Lung (tissue), 12 donors: ENCODE measurements around the gene ETV7. TPM values are rescaled to one million over a fixed set of nuclear protein-coding genes. Genes with fewer than 3 reads are reported as not detected.

Experiments
- ATAC-seq: fragments of 200-7000 bp; cut with Tn5 transposase; one replicate; pipeline ENCODE4 v1.9.1; 2020; ENCODE audit warnings: moderate number of reproducible peaks; ENCODE audit not compliant: insufficient read depth, low FRiP score
- DNase-seq, 3 donors: peaks; one replicate each; pipeline ENCODE4 v3.0.0-alpha.2; 2013 to 2017
- H3K27ac ChIP-seq, 2 donors: one replicate each; pipeline ENCODE4 v1.5.1; 2013; ENCODE audit warnings: mild to moderate bottlenecking in 2 of 2, moderate library complexity in 2 of 2, control low read depth in 1 of 2, inconsistent platforms in 1 of 2, low read depth in 1 of 2, low read length in 1 of 2
- H3K27me3 ChIP-seq, 3 donors: one replicate each; pipeline ENCODE4 v1.5.1; 2013; ENCODE audit warnings: low read length in 2 of 3; ENCODE audit not compliant: control insufficient read depth in 3 of 3, insufficient read depth in 3 of 3
- H3K36me3 ChIP-seq, 4 donors: one replicate each; pipeline ENCODE4 v1.5.1; 2013; ENCODE audit warnings: low read length in 4 of 4, mild to moderate bottlenecking in 1 of 4, moderate library complexity in 1 of 4; ENCODE audit not compliant: control insufficient read depth in 4 of 4, insufficient read depth in 4 of 4
- H3K4me1 ChIP-seq, 5 donors: one replicate each; pipeline ENCODE4 v1.5.1; 2013; ENCODE audit warnings: low read length in 5 of 5, mild to moderate bottlenecking in 2 of 5, moderate library complexity in 1 of 5; ENCODE audit not compliant: control insufficient read depth in 5 of 5, insufficient read depth in 5 of 5
- H3K4me3 ChIP-seq: one replicate; pipeline ENCODE4 v1.5.1; 2013; ENCODE audit warnings: mild to moderate bottlenecking, control low read depth, moderate library complexity
- H3K9ac ChIP-seq, 2 donors: one replicate each; pipeline ENCODE4 v1.5.1; 2013; ENCODE audit warnings: low read length in 2 of 2, control low read depth in 1 of 2; ENCODE audit not compliant: insufficient read depth in 1 of 2
- H3K9me3 ChIP-seq, 4 donors: one replicate each; pipeline ENCODE4 v1.5.1; 2013; ENCODE audit warnings: low read length in 3 of 4, mild to moderate bottlenecking in 1 of 4, moderate library complexity in 1 of 4; ENCODE audit not compliant: control insufficient read depth in 4 of 4, insufficient read depth in 3 of 4
- WGBS, 2 donors: extraction: QIAGEN DNeasy Blood & Tissue Kit; methylation state at CpG; one replicate each; pipeline ENCODE4 v1.1.7; 2013; 5-methylcytosine and 5-hydroxymethylcytosine counted together
- polyA plus RNA-seq, 2 donors: library from polyadenylated mRNA; stranded (reverse); fragments of 200-250 nt; gene quantifications; one replicate each; pipeline ENCODE4 v1.2.1, GENCODE V29; 2013
- total RNA-seq, 2 donors: library from RNA; depleted of rRNA in 1 of 2; stranded (reverse); fragments of >200 nt in 1 of 2; gene quantifications; one replicate each; pipeline ENCODE4 v1.2.1, GENCODE V29; 2014 to 2021
- TF ChIP-seq, protein P1 (sequence below): IDR thresholded peaks from 2 replicates; pipeline ENCODE4 v1.5.1; 2012; ENCODE audit warnings: mild to moderate bottlenecking; ENCODE audit errors: control extremely low read depth, extremely low read depth
- donor health status: control.
- donor health status: control.
- donor health status: Bipolar disorder and iron deficiency.
- donor health status: healthy.
- donor health status: DM: yes; HTN: yes; CAD: no.

ETV7 gene
- total and polyA plus RNA-seq, 4 donors, result 1.4 to 6.6 (median 3.6) TPM

- H3K9me3 ChIP-seq, result no peaks in the 10 kb centered on the region
- no peak overlapping the region for H3K9ac ChIP-seq
- DNase-seq (no peak), ATAC-seq (no peak)
- H3K4me1 ChIP-seq, result no peaks in the 10 kb centered on the region
- no peak overlapping the region for H3K27ac ChIP-seq
- 79 to 84% methylated on average over 3 of the region's 3 CpGs for WGBS, 2 donors
- no peaks in the 10 kb centered on the region for H3K36me3 ChIP-seq
- no peak overlapping the region for H3K4me3 ChIP-seq
- TF ChIP-seq, protein P1, sequence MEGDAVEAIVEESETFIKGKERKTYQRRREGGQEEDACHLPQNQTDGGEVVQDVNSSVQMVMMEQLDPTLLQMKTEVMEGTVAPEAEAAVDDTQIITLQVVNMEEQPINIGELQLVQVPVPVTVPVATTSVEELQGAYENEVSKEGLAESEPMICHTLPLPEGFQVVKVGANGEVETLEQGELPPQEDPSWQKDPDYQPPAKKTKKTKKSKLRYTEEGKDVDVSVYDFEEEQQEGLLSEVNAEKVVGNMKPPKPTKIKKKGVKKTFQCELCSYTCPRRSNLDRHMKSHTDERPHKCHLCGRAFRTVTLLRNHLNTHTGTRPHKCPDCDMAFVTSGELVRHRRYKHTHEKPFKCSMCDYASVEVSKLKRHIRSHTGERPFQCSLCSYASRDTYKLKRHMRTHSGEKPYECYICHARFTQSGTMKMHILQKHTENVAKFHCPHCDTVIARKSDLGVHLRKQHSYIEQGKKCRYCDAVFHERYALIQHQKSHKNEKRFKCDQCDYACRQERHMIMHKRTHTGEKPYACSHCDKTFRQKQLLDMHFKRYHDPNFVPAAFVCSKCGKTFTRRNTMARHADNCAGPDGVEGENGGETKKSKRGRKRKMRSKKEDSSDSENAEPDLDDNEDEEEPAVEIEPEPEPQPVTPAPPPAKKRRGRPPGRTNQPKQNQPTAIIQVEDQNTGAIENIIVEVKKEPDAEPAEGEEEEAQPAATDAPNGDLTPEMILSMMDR, result no peak
- H3K27me3 ChIP-seq, result peaks cover 0 to 4% (median 0%) of the 10 kb centered on the region in 3 donors
These were observed 15.0 kb upstream of the ETV7 start for GRCh38 chr6:36402481-36402880.

DNA sequence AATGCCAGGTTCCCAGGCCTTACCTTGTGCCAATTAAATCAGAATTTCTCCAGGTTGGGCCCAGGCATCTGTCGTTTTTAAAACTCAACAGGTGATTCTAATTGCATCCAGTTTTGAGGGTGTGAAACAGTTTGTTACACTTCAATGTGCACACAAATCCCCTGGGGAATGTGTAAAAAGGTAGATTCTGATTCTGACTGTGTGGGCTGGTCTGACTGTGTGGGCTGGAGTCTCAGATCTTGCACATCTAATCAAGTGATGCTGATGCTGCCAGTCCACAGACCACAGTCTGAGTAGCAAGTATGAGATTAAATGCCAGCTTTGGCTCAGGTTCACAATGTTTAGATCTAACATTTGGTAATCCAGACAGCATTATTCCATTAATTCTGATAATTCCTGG, 12.5 kb upstream of the ETV7 start:
- DNase-seq (no peak), ATAC-seq (no peak)
- H3K9ac ChIP-seq, result no peak overlapping the region
- H3K4me3 ChIP-seq, result no peak overlapping the region
- TF ChIP-seq, protein P1, result no peak
- no peaks in the 10 kb centered on the region for H3K36me3 ChIP-seq
- no peaks in the 10 kb centered on the region for H3K4me1 ChIP-seq
- no peaks in the 10 kb centered on the region for H3K9me3 ChIP-seq
- WGBS, 2 donors, result 82 to 88% methylated on average over 1 of the region's 1 CpG
- H3K27me3 ChIP-seq, result peaks cover 0 to 4% (median 0%) of the 10 kb centered on the region in 3 donors
- no peak overlapping the region for H3K27ac ChIP-seq

DNA sequence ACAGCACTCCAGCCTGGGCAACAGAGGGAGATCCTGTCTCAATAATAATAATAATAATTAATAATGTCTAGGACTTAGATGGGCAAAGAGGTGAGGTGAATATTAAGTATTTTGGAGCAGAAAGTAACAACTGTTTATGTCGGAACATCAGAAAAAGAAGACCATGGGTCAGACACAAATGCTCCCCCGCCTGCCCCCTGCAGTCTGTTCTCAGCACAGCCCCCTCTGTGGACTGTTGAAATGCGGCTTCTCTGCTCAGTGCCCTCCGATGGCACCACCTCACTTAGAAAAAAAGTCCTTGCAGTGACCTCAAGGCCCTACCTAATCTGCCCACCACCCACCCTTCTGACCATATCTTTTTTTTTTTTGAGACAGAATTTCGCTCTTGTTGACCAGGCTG, 5.2 kb upstream of the ETV7 start:
- no peaks in the 10 kb centered on the region for H3K36me3 ChIP-seq
- TF ChIP-seq, protein P1, result no peak
- H3K4me3 ChIP-seq, result no peak overlapping the region
- WGBS, 2 donors, result 94 to 97% methylated on average over 5 of the region's 5 CpGs
- DNase-seq, result no peak
- H3K4me1 ChIP-seq, result peaks cover 0 to 5% (median 0%) of the 10 kb centered on the region in 5 donors
- H3K9me3 ChIP-seq, result no peaks in the 10 kb centered on the region
- ATAC-seq, result no peak
- H3K27ac ChIP-seq, result no peak overlapping the region
- H3K27me3 ChIP-seq, result peaks cover 0 to 25% (median 2%) of the 10 kb centered on the region in 3 donors
- no peak overlapping the region for H3K9ac ChIP-seq

DNA sequence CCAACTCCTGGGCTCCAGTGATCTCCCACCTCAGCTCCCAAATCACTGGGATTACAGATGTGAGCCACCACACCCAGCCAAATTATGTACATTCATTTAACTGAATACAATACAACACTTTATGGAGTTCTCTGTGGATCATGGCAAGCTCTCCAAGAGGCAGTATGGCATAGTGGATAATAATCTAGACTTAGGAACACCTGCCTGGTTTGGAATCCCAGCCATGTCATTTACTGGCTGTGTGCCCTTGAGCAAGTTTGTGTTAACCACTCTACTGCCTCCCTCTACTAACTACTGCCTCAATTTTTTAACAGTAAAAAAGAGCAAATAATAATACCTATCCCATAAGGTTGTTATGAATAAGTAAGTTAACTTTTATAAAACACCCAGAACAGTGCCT, 1.9 kb upstream of the ETV7 start:
- H3K4me3 ChIP-seq, result no peak overlapping the region
- H3K9ac ChIP-seq, result no peak overlapping the region
- H3K9me3 ChIP-seq, result no peaks in the 10 kb centered on the region
- peaks cover 0 to 21% (median 0%) of the 10 kb centered on the region in 5 donors for H3K4me1 ChIP-seq
- no peak for ATAC-seq
- H3K27ac ChIP-seq, result no peak overlapping the region
- TF ChIP-seq, protein P1, result no peak
- H3K27me3 ChIP-seq, result peaks cover 0 to 49% (median 13%) of the 10 kb centered on the region in 3 donors
- H3K36me3 ChIP-seq, result no peaks in the 10 kb centered on the region
- no peak for DNase-seq
